OCI-LY1 (cell line): ENCODE data around the gene CX3CL1.

Experiments
- H2AFZ ChIP-seq: fragments of 200-600 bp; sonication (generic), shearing (Covaris generic); 2 replicates; pipeline ENCODE4 v1.6.0; 2014; ENCODE audit warnings: antibody characterized with exemption, mild to moderate bottlenecking, low read length
- H3F3A ChIP-seq: fragments of 200-600 bp; sonication (generic), shearing (Covaris generic); 2 replicates; pipeline ENCODE4 v1.6.0; 2014; ENCODE audit warnings: mild to moderate bottlenecking, antibody characterized with exemption, low read length, moderate library complexity; ENCODE audit not compliant: insufficient read depth
- H3K27ac ChIP-seq: fragments of 200-600 bp; sonication (generic); 2 replicates; pipeline ENCODE4 v1.5.1; 2014; ENCODE audit warnings: low read length, mixed run types, mild to moderate bottlenecking, low read depth; ENCODE audit not compliant: poor library complexity, severe bottlenecking
- H3K27me3 ChIP-seq: fragments of 200-600 bp; sonication (generic); 2 replicates; pipeline ENCODE4 v1.6.0; 2014; ENCODE audit warnings: antibody characterized with exemption, mild to moderate bottlenecking, low read length, moderate library complexity; ENCODE audit not compliant: insufficient read depth
- H3K36me3 ChIP-seq: fragments of 200-600 bp; sonication (generic); 2 replicates; pipeline ENCODE4 v1.6.1; 2014; ENCODE audit warnings: mild to moderate bottlenecking, antibody characterized with exemption, low read length, moderate library complexity, mixed read lengths; ENCODE audit not compliant: insufficient read depth
- H3K4me1 ChIP-seq: fragments of 200-600 bp; sonication (generic); 2 replicates; pipeline ENCODE4 v1.5.1; 2014; ENCODE audit warnings: mild to moderate bottlenecking, low read length, moderate library complexity; ENCODE audit not compliant: insufficient read depth, severe bottlenecking
- H3K4me2 ChIP-seq: fragments of 200-600 bp; sonication (generic), shearing (Covaris generic); 2 replicates; pipeline ENCODE4 v1.6.1; 2014; ENCODE audit warnings: low read length
- H3K4me3 ChIP-seq: fragments of 200-600 bp; sonication (generic); 2 replicates; pipeline ENCODE4 v1.5.1; 2014; ENCODE audit warnings: low read length, low read depth, mild to moderate bottlenecking, mixed read lengths; ENCODE audit not compliant: poor library complexity, severe bottlenecking
- H3K79me2 ChIP-seq: fragments of 200-600 bp; shearing (Covaris generic); 2 replicates; pipeline ENCODE4 v1.6.1; 2016; ENCODE audit warnings: mixed run types, low read length, mixed read lengths; ENCODE audit not compliant: insufficient read depth
- H3K9ac ChIP-seq: fragments of 200-600 bp; sonication (generic), shearing (Covaris generic); 2 replicates; pipeline ENCODE4 v1.6.1; 2014; ENCODE audit warnings: mild to moderate bottlenecking, low read length, mixed read lengths
- H3K9me2 ChIP-seq: fragments of 200-600 bp; sonication (generic), shearing (Covaris generic); 2 replicates; pipeline ENCODE4 v1.6.1; 2014; ENCODE audit warnings: low read depth, mild to moderate bottlenecking, low read length, mixed read lengths
- H3K9me3 ChIP-seq: fragments of 200-600 bp; shearing (Covaris generic); 2 replicates; pipeline ENCODE4 v1.6.1; 2014; ENCODE audit warnings: low read length, mixed read lengths
- H4K20me1 ChIP-seq: fragments of 200-600 bp; sonication (generic), shearing (Covaris generic); 2 replicates; pipeline ENCODE4 v1.6.0; 2016; ENCODE audit warnings: mild to moderate bottlenecking, low read length; ENCODE audit not compliant: insufficient read depth
- EZH2 ChIP-seq: fragments of 200-600 bp; sonication (generic), shearing (Covaris generic); IDR thresholded peaks from 2 replicates; pipeline ENCODE4 v1.8.0; 2017; ENCODE audit warnings: borderline replicate concordance, mixed run types, mild to moderate bottlenecking, antibody characterized with exemption, low read length, moderate library complexity, mixed read lengths
- TF ChIP-seq, protein P1 (sequence below): fragments of 200-600 bp; sonication (generic), shearing (Covaris generic); IDR thresholded peaks from 2 replicates; pipeline ENCODE4 v1.5.1; 2017; ENCODE audit warnings: mild to moderate bottlenecking, antibody characterized with exemption, low read length, moderate library complexity, mixed read lengths

CX3CL1 gene

GRCh38 chr16:57360321-57360935 is 11.9 kb upstream of the CX3CL1 start:
- no peak overlapping the region for H3K4me2 ChIP-seq
- H3K79me2 ChIP-seq = no peaks in the 10 kb centered on the region
- H3K4me3 ChIP-seq = no peak overlapping the region
- H3K4me1 ChIP-seq = no peaks in the 10 kb centered on the region
- H2AFZ ChIP-seq = no peak overlapping the region
- H3K9me2 ChIP-seq = no peaks in the 10 kb centered on the region
- no peaks in the 10 kb centered on the region for H3K36me3 ChIP-seq
- H3F3A ChIP-seq = no peaks in the 10 kb centered on the region
- no peaks in the 10 kb centered on the region for H4K20me1 ChIP-seq
- no peaks in the 10 kb centered on the region for H3K27me3 ChIP-seq
- TF ChIP-seq, protein P1, sequence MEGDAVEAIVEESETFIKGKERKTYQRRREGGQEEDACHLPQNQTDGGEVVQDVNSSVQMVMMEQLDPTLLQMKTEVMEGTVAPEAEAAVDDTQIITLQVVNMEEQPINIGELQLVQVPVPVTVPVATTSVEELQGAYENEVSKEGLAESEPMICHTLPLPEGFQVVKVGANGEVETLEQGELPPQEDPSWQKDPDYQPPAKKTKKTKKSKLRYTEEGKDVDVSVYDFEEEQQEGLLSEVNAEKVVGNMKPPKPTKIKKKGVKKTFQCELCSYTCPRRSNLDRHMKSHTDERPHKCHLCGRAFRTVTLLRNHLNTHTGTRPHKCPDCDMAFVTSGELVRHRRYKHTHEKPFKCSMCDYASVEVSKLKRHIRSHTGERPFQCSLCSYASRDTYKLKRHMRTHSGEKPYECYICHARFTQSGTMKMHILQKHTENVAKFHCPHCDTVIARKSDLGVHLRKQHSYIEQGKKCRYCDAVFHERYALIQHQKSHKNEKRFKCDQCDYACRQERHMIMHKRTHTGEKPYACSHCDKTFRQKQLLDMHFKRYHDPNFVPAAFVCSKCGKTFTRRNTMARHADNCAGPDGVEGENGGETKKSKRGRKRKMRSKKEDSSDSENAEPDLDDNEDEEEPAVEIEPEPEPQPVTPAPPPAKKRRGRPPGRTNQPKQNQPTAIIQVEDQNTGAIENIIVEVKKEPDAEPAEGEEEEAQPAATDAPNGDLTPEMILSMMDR = no peak
- TF ChIP-seq EZH2 = no peak
- H3K9ac ChIP-seq = no peak overlapping the region
- H3K9me3 ChIP-seq = no peaks in the 10 kb centered on the region
- H3K27ac ChIP-seq = no peak overlapping the region

GRCh38 chr16:57361404-57361803 is 10.9 kb upstream of the CX3CL1 start:
- H3K36me3 ChIP-seq = no peaks in the 10 kb centered on the region
- no peak overlapping the region for H2AFZ ChIP-seq
- H3K4me2 ChIP-seq = no peak overlapping the region
- H3K27me3 ChIP-seq = no peaks in the 10 kb centered on the region
- H3K9me3 ChIP-seq = no peaks in the 10 kb centered on the region
- no peak for TF ChIP-seq EZH2
- TF ChIP-seq, protein P1 = no peak
- H4K20me1 ChIP-seq = no peaks in the 10 kb centered on the region
- no peaks in the 10 kb centered on the region for H3K79me2 ChIP-seq
- no peaks in the 10 kb centered on the region for H3F3A ChIP-seq
- no peak overlapping the region for H3K9ac ChIP-seq
- H3K27ac ChIP-seq = no peak overlapping the region
- H3K4me3 ChIP-seq = no peak overlapping the region
- no peaks in the 10 kb centered on the region for H3K4me1 ChIP-seq
- H3K9me2 ChIP-seq = no peaks in the 10 kb centered on the region

DNA sequence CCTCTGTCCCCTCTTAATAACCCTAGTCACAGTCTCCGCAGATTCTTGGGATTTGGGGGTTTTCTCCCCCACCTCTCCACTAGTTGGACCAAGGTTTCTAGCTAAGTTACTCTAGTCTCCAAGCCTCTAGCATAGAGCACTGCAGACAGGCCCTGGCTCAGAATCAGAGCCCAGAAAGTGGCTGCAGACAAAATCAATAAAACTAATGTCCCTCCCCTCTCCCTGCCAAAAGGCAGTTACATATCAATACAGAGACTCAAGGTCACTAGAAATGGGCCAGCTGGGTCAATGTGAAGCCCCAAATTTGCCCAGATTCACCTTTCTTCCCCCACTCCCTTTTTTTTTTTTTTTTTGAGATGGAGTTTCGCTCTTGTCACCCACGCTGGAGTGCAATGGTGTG is 8.1 kb upstream of the CX3CL1 start:
- no peak overlapping the region for H3K27ac ChIP-seq
- H3K79me2 ChIP-seq = no peaks in the 10 kb centered on the region
- H3K4me2 ChIP-seq = no peak overlapping the region
- H3K4me3 ChIP-seq = no peak overlapping the region
- H3K4me1 ChIP-seq = no peaks in the 10 kb centered on the region
- H2AFZ ChIP-seq = no peak overlapping the region
- TF ChIP-seq EZH2 = no peak
- TF ChIP-seq, protein P1 = no peak
- no peaks in the 10 kb centered on the region for H3F3A ChIP-seq
- H3K9ac ChIP-seq = no peak overlapping the region
- no peaks in the 10 kb centered on the region for H3K9me3 ChIP-seq
- no peaks in the 10 kb centered on the region for H3K9me2 ChIP-seq
- no peaks in the 10 kb centered on the region for H3K36me3 ChIP-seq
- H4K20me1 ChIP-seq = no peaks in the 10 kb centered on the region
- H3K27me3 ChIP-seq = peaks cover 9% of the 10 kb centered on the region; the same call in 1 of the 2 replicates
